Caco-2 (cell line): ENCODE results near the gene PRR18. TPM values are rescaled to one million over a fixed set of nuclear protein-coding genes. Genes with fewer than 3 reads are reported as not detected.

Experiments used
- BruUV-seq: library from RNA; stranded (reverse); fragments of 400-500 nt; replicated peaks from 2 replicates; lab custom pipeline; 2021; lab: Mats Ljungman, UMichigan
- CTCF ChIA-PET: fragments of 300-600 bp; sonication (Branson Sonifier 250); formaldehyde crosslinking; loops from one replicate; lab custom pipeline; 2022; ENCODE audit warnings: antibody characterized with exemption; lab: Charles Lee
- POLR2A ChIA-PET: fragments of 300-600 bp; sonication (Branson Sonifier 250); formaldehyde crosslinking; loops from one replicate; lab custom pipeline; 2022; ENCODE audit warnings: antibody characterized with exemption; lab: Charles Lee
- DNase-seq, 2 experiments: peaks; one replicate each; pipeline versions ENCODE4 v3.0.0 to v3.0.0-alpha.2; 2020 to 2022
- H3K27me3 ChIP-seq: replicated peaks from 2 replicates; pipeline ENCODE4 v1.6.0; 2011; ENCODE audit warnings: low read length; ENCODE audit not compliant: control insufficient read depth, insufficient read depth
- H3K36me3 ChIP-seq: 2 replicates; pipeline ENCODE4 v1.5.1; 2011; ENCODE audit warnings: low read length; ENCODE audit not compliant: control insufficient read depth, insufficient read depth
- H3K4me1 ChIP-seq: fragments of 250-450 bp; sonication (Bioruptor Pico); 2 replicates; pipeline ENCODE4 v1.5.1; 2020; ENCODE audit warnings: mild to moderate bottlenecking
- H3K4me3 ChIP-seq: 2 replicates; pipeline ENCODE4 v1.5.1; 2011; ENCODE audit warnings: low read depth, mild to moderate bottlenecking, control low read depth, low read length
- H3K9me3 ChIP-seq: fragments of 250-450 bp; sonication (Bioruptor Pico); 2 replicates; pipeline ENCODE4 v1.5.1; 2020; ENCODE audit warnings: mild to moderate bottlenecking, moderate library complexity
- H3K27ac Mint-ChIP-seq: one replicate; pipeline ENCODE4 v1.8.0; 2022; ENCODE audit warnings: mixed read lengths; ENCODE audit not compliant: unreplicated experiment
- H3K27me3 Mint-ChIP-seq: one replicate; pipeline ENCODE4 v1.8.0; 2022; ENCODE audit warnings: mixed read lengths; ENCODE audit not compliant: insufficient read depth, unreplicated experiment
- H3K36me3 Mint-ChIP-seq: one replicate; pipeline ENCODE4 v1.8.0; 2022; ENCODE audit warnings: mild to moderate bottlenecking, mixed read lengths; ENCODE audit not compliant: insufficient read depth, unreplicated experiment
- H3K4me1 Mint-ChIP-seq: one replicate; pipeline ENCODE4 v1.8.0; 2022; ENCODE audit warnings: low read depth, mixed read lengths; ENCODE audit not compliant: unreplicated experiment
- H3K4me3 Mint-ChIP-seq: one replicate; pipeline ENCODE4 v1.8.0; 2022; ENCODE audit warnings: mild to moderate bottlenecking, moderate library complexity, mixed read lengths; ENCODE audit not compliant: unreplicated experiment
- H3K9me3 Mint-ChIP-seq: one replicate; pipeline ENCODE4 v1.8.0; 2022; ENCODE audit warnings: mixed read lengths; ENCODE audit not compliant: unreplicated experiment
- CTCF ChIP-seq, 2 experiments: fragments of 200-600 bp in 1 of 2; IDR thresholded peaks; 1 replicate in 1 of 2; 2 replicates in 1 of 2; pipeline versions ENCODE4 v1.5.1 to v1.8.0; 2011 to 2022; ENCODE audit warnings: antibody characterized with exemption in 1 of 2, control low read depth in 1 of 2, inconsistent platforms in 1 of 2, low read depth in 1 of 2, low read length in 1 of 2, mild to moderate bottlenecking in 1 of 2, moderate library complexity in 1 of 2; ENCODE audit not compliant: insufficient read depth in 1 of 2, severe bottlenecking in 1 of 2, unreplicated experiment in 1 of 2
- intact Hi-C: fragments of 100-400 bp; cut with micrococcal nuclease; formaldehyde crosslinking; loops from one replicate; pipeline ENCODE4 v1.10.0; 2022; ENCODE audit not compliant: unreplicated experiment
- total RNA-seq: library from RNA; stranded (reverse); gene quantifications from 2 replicates; pipeline ENCODE4 v1.2.3, GENCODE V29; 2022

The PRR18 gene
- total RNA-seq, 1 experiment from 2014 or later: 0.95 TPM

GRCh38 chr6:166343150-166343487 is 34.9 kb upstream of the PRR18 start:
- TF ChIP-seq CTCF (IDR thresholded peaks at IDR 0.05; ENCODE audit: insufficient read depth in 1 of 2, low read depth in 1 of 2, low read length in 1 of 2, severe bottlenecking in 1 of 2, unreplicated experiment in 1 of 2): no peak
- Mint-ChIP-seq H3K27me3 (no peaks in the 10 kb centered on the region), H3K36me3 (no peaks in the 10 kb centered on the region), H3K9me3 (peaks cover 8% of the 10 kb centered on the region), H3K27ac (no peak overlapping the region), H3K4me3 (peak overlapping the region; percentile 88), H3K4me1 (peaks cover 6% of the 10 kb centered on the region)
- no peaks in the 10 kb centered on the region for H3K9me3 ChIP-seq
- ChIA-PET POLR2A (no interaction called here), CTCF (interaction anchor here (1.2 kb wide), 1 partner anchor 38 kb away, joined by 3 read pairs; no protein-coding TSS in a partner anchor)
- intact Hi-C loops: loop anchor here (1.0 to 2.0 kb wide), 2 partner anchors 8 to 34 kb away; partner anchors contain the start of gene PRR18
- no TSS peak for BruUV-seq
- H3K4me1 ChIP-seq: peaks cover 17% of the 10 kb centered on the region
- H3K4me3 ChIP-seq: peak overlapping the region; percentile 99
- DNase-seq: no peak
- H3K27me3 ChIP-seq: no peaks in the 10 kb centered on the region
- no peaks in the 10 kb centered on the region; the same call in 1 of the 2 replicates for H3K36me3 ChIP-seq

GRCh38 chr6:166342349-166343149 is 34.4 kb upstream of the PRR18 start, which contains the start of gene SFT2D1:
Gene SFT2D1, minus strand, starts transcription at chr6:166342545. Its CDS starts 64 bp downstream, at chr6:166342481.
- H3K4me3 Mint-ChIP-seq: peak within 1 kb of the TSS; percentile 88
- no peaks in the 10 kb centered on the region for H3K27me3 ChIP-seq
- no peaks in the 10 kb centered on the region for H3K9me3 ChIP-seq
- peak within 1 kb of the TSS; percentile 99 for H3K4me3 ChIP-seq
- H3K27me3 Mint-ChIP-seq: no peaks in the 10 kb centered on the region
- H3K36me3 Mint-ChIP-seq: no peaks in the 10 kb centered on the region
- peaks cover 6% of the 10 kb centered on the region for H3K9me3 Mint-ChIP-seq
- peak; percentile 76 to 82 for DNase-seq
- ChIA-PET POLR2A (no interaction called here), CTCF (interaction anchor here (1.2 kb wide), 1 partner anchor 39 kb away, joined by 3 read pairs; no protein-coding TSS in a partner anchor)
- peaks cover 6% of the 10 kb centered on the region for H3K4me1 Mint-ChIP-seq
- intact Hi-C loops: loop anchor here (1.0 to 2.0 kb wide), 3 partner anchors 9 to 39 kb away; partner anchors contain the start of gene PRR18
- TF ChIP-seq CTCF (IDR thresholded peaks at IDR 0.05; ENCODE audit: insufficient read depth in 1 of 2, low read depth in 1 of 2, low read length in 1 of 2, severe bottlenecking in 1 of 2, unreplicated experiment in 1 of 2): peak in 1 of 2 experiments; percentile 3
- H3K27ac Mint-ChIP-seq: peak within 1 kb of the TSS; percentile 83
- no TSS peak for BruUV-seq
- H3K4me1 ChIP-seq: peaks cover 17% of the 10 kb centered on the region
- H3K36me3 ChIP-seq: no peaks in the 10 kb centered on the region; the same call in 1 of the 2 replicates

- Histone ChIP-seq H3K4me1 (peaks cover 17% of the 10 kb centered on the region), H3K27me3 (no peaks in the 10 kb centered on the region), H3K4me3 (peak overlapping the region; percentile 99), H3K36me3 (no peaks in the 10 kb centered on the region; the same call in 1 of the 2 replicates), H3K9me3 (no peaks in the 10 kb centered on the region)
- peaks cover under 1% of the 10 kb centered on the region for H3K9me3 Mint-ChIP-seq
- no peak for TF ChIP-seq CTCF (IDR thresholded peaks at IDR 0.05; ENCODE audit: insufficient read depth in 1 of 2, low read depth in 1 of 2, low read length in 1 of 2, severe bottlenecking in 1 of 2, unreplicated experiment in 1 of 2)
- H3K4me3 Mint-ChIP-seq: peak overlapping the region; percentile 88
- H3K27ac Mint-ChIP-seq: peak overlapping the region; percentile 83
- H3K4me1 Mint-ChIP-seq: peaks cover 3% of the 10 kb centered on the region
- ChIA-PET CTCF (no interaction called here), POLR2A (interaction anchor here (0.7 kb wide), 1 partner anchor 16 kb away, joined by 4 read pairs; no protein-coding TSS in a partner anchor)
- peaks cover 1% of the 10 kb centered on the region for H3K36me3 Mint-ChIP-seq
- no TSS peak for BruUV-seq
- no peak for DNase-seq
- no peaks in the 10 kb centered on the region for H3K27me3 Mint-ChIP-seq
- intact Hi-C loops: loop anchor here (1.0 to 2.0 kb wide), 2 partner anchors 33 to 39 kb away; partner anchors contain the start of gene PRR18
Measured at GRCh38 chr6:166341977-166342348, 33.8 kb upstream of the PRR18 start.
